DND-41 (cell line): ENCODE measurements around the gene IFNA6.

Experiments
- CTCF ChIP-seq: IDR thresholded peaks from 2 replicates; pipeline ENCODE4 v1.5.1; 2012; ENCODE audit warnings: borderline replicate concordance, low read length, moderate library complexity, mild to moderate bottlenecking; ENCODE audit not compliant: poor library complexity, severe bottlenecking; ENCODE audit errors: extremely low read depth
- EZH2 ChIP-seq: IDR thresholded peaks from 3 replicates; pipeline ENCODE4 v1.6.1; 2012; ENCODE audit warnings: borderline replicate concordance, low read depth, mild to moderate bottlenecking, moderate library complexity, low read length, inconsistent platforms; ENCODE audit not compliant: severe bottlenecking

GRCh38 chr9:21322911-21323461 is 27.7 kb downstream of the IFNA6 start:
- TF ChIP-seq CTCF, result no peak
- no peak for TF ChIP-seq EZH2
